NCI-H146 (cell line): ENCODE data around the gene NOS3.

Experiments
- DNase-seq: peaks from one replicate; lab custom pipeline; 2025; lab: John Stamatoyannopoulos, UW

Gene NOS3

GRCh38 chr7:150964593-150965111, 26.2 kb upstream of the NOS3 start:
- peak; percentile 33 for DNase-seq

- no peak for DNase-seq
Observed at GRCh38 chr7:150965273-150965830, 25.5 kb upstream of the NOS3 start.

- no peak for DNase-seq
Observed at GRCh38 chr7:150966002-150966401, 24.8 kb upstream of the NOS3 start.

- DNase-seq = no peak
Observed at GRCh38 chr7:150967349-150967748, 23.5 kb upstream of the NOS3 start.

- DNase-seq = no peak
Observed at GRCh38 chr7:150968056-150968733, 22.6 kb upstream of the NOS3 start.

GRCh38 chr7:150968734-150969372, 22.0 kb upstream of the NOS3 start:
- DNase-seq = no peak

GRCh38 chr7:150969475-150969874, 21.3 kb upstream of the NOS3 start:
- no peak for DNase-seq

GRCh38 chr7:150970424-150970823, 20.4 kb upstream of the NOS3 start:
- no peak for DNase-seq

GRCh38 chr7:150971242-150972022, 19.4 kb upstream of the NOS3 start:
- DNase-seq = peak; percentile 40

GRCh38 chr7:150972023-150972468, 18.8 kb upstream of the NOS3 start:
- DNase-seq = no peak

- DNase-seq = no peak
Observed at GRCh38 chr7:150972741-150973140, 18.1 kb upstream of the NOS3 start.

- peak; percentile 95 for DNase-seq
Observed at GRCh38 chr7:150973571-150974451, 17.0 kb upstream of the NOS3 start.

- peak; percentile 86 for DNase-seq
Observed at GRCh38 chr7:150974468-150975391, 16.1 kb upstream of the NOS3 start.

- DNase-seq = no peak
Observed at GRCh38 chr7:150975536-150976319, 15.1 kb upstream of the NOS3 start.

- peak; percentile 78 for DNase-seq
Observed at GRCh38 chr7:150976529-150977381, 14.1 kb upstream of the NOS3 start.

GRCh38 chr7:150977382-150978125, 13.3 kb upstream of the NOS3 start:
- DNase-seq = peak; percentile 59

GRCh38 chr7:150978126-150978789, 12.6 kb upstream of the NOS3 start, which contains the start of gene KCNH2:
TSS of gene KCNH2 (minus strand) at chr7:150978321. CDS start at chr7:150977913, 408 bp downstream.
- DNase-seq = peak; percentile 92
